WERI-Rb-1 (cell line): Measurements from ENCODE around the gene DECR2.

Source experiments
- DNase-seq: peaks from one replicate; pipeline ENCODE4 v3.0.0-alpha.2; 2020
- H3K27ac ChIP-seq: fragments of 250-450 bp; sonication (Bioruptor Pico); 2 replicates; pipeline ENCODE4 v1.5.1; 2020; ENCODE audit warnings: mild to moderate bottlenecking, moderate library complexity
- H3K27me3 ChIP-seq: fragments of 250-450 bp; sonication (Bioruptor Pico); 2 replicates; pipeline ENCODE4 v1.5.1; 2021; ENCODE audit warnings: mild to moderate bottlenecking, low read depth, moderate library complexity; ENCODE audit not compliant: insufficient read depth, severe bottlenecking
- H3K36me3 ChIP-seq: fragments of 250-450 bp; sonication (Bioruptor Pico); 2 replicates; pipeline ENCODE4 v1.5.1; 2020; ENCODE audit warnings: mild to moderate bottlenecking, moderate library complexity
- H3K4me3 ChIP-seq: 2 replicates; pipeline ENCODE4 v1.5.1; 2011; ENCODE audit warnings: low read depth, mild to moderate bottlenecking, control low read depth, low read length
- H3K9me3 ChIP-seq: fragments of 250-450 bp; sonication (Bioruptor Pico); 2 replicates; pipeline ENCODE4 v1.5.1; 2021; ENCODE audit warnings: mild to moderate bottlenecking, moderate library complexity; ENCODE audit not compliant: severe bottlenecking
- CTCF ChIP-seq: IDR thresholded peaks from 2 replicates; pipeline ENCODE4 v1.5.1; 2011; ENCODE audit warnings: low read depth, mild to moderate bottlenecking, control low read depth, inconsistent platforms, low read length

Gene DECR2

GRCh38 chr16:373848-374615 is 27.7 kb upstream of the DECR2 start:
- peaks cover 70% of the 10 kb centered on the region for H3K36me3 ChIP-seq
- no peak for DNase-seq

GRCh38 chr16:374616-374926 is 27.1 kb upstream of the DECR2 start:
- no peaks in the 10 kb centered on the region for H3K27me3 ChIP-seq
- no peak for DNase-seq
- no peak overlapping the region for H3K4me3 ChIP-seq
- TF ChIP-seq CTCF, result no peak
- H3K27ac ChIP-seq, result no peak overlapping the region
- no peaks in the 10 kb centered on the region for H3K9me3 ChIP-seq
- peaks cover 67% of the 10 kb centered on the region for H3K36me3 ChIP-seq

More at GRCh38 chr16:373848-374615, 27.7 kb upstream of the DECR2 start:
- TF ChIP-seq CTCF, result no peak
- Histone ChIP-seq H3K9me3 (no peaks in the 10 kb centered on the region), H3K27ac (no peak overlapping the region), H3K27me3 (no peaks in the 10 kb centered on the region), H3K4me3 (no peak overlapping the region)

GRCh38 chr16:375212-375611 is 26.5 kb upstream of the DECR2 start:
- no peak for TF ChIP-seq CTCF
- Histone ChIP-seq H3K27me3 (no peaks in the 10 kb centered on the region), H3K36me3 (peaks cover 65% of the 10 kb centered on the region), H3K9me3 (peaks cover 2% of the 10 kb centered on the region), H3K27ac (no peak overlapping the region), H3K4me3 (no peak overlapping the region)
- no peak for DNase-seq

- H3K4me3 ChIP-seq, result no peak overlapping the region
- TF ChIP-seq CTCF, result no peak
- no peaks in the 10 kb centered on the region for H3K27me3 ChIP-seq
These were observed 25.5 kb upstream of the DECR2 start for GRCh38 chr16:375927-376816.

GRCh38 chr16:376817-377418 is 24.8 kb upstream of the DECR2 start:
- DNase-seq, result no peak
- Histone ChIP-seq H3K36me3 (peaks cover 52% of the 10 kb centered on the region), H3K27ac (no peak overlapping the region), H3K27me3 (no peaks in the 10 kb centered on the region), H3K4me3 (no peak overlapping the region), H3K9me3 (peaks cover 2% of the 10 kb centered on the region)
- no peak for TF ChIP-seq CTCF

More at GRCh38 chr16:375927-376816, 25.5 kb upstream of the DECR2 start:
- H3K36me3 ChIP-seq, result peaks cover 59% of the 10 kb centered on the region
- H3K27ac ChIP-seq, result no peak overlapping the region
- peaks cover 2% of the 10 kb centered on the region for H3K9me3 ChIP-seq
- DNase-seq, result no peak
